ENCODE results near the gene PEX10.

PEX10 gene

GRCh38 chr1:2375246-2375922 is 37.0 kb downstream of the PEX10 start:
- DNase-seq (ENCODE audit: low read depth): no peak

GRCh38 chr1:2374252-2375155 is 37.9 kb downstream of the PEX10 start:
- no peak for DNase-seq (ENCODE audit: low read depth)

GRCh38 chr1:2373551-2374251 is 38.7 kb downstream of the PEX10 start:
- DNase-seq (ENCODE audit: low read depth): no peak

GRCh38 chr1:2372551-2373490 is 39.5 kb downstream of the PEX10 start:
- DNase-seq (ENCODE audit: low read depth): no peak

GRCh38 chr1:2368053-2368744 is 44.2 kb downstream of the PEX10 start:
- no peak for DNase-seq (ENCODE audit: low read depth)

- no peak for DNase-seq (ENCODE audit: low read depth)
Measured at GRCh38 chr1:2363847-2364513, 48.4 kb downstream of the PEX10 start.

- no peak for DNase-seq (ENCODE audit: low read depth)
Measured at GRCh38 chr1:2360588-2361364, 51.6 kb downstream of the PEX10 start.

GRCh38 chr1:2358651-2359640 is 53.4 kb downstream of the PEX10 start:
- DNase-seq (ENCODE audit: low read depth): no peak

- no peak for DNase-seq (ENCODE audit: low read depth)
Measured at GRCh38 chr1:2358072-2358471, 54.3 kb downstream of the PEX10 start.

- DNase-seq (ENCODE audit: low read depth): no peak
Measured at GRCh38 chr1:2356911-2357845, 55.2 kb downstream of the PEX10 start.

- DNase-seq (ENCODE audit: low read depth): no peak
Measured at GRCh38 chr1:2356401-2356800, 56.0 kb downstream of the PEX10 start.

- DNase-seq (ENCODE audit: low read depth): no peak
Measured at GRCh38 chr1:2355373-2356261, 56.7 kb downstream of the PEX10 start.

- DNase-seq (ENCODE audit: low read depth): no peak
Measured at GRCh38 chr1:2354511-2355372, 57.6 kb downstream of the PEX10 start.
